Stimulated activated naive CD8-positive, alpha-beta T cell treated with anti-CD3 and anti-CD28 coated beads, Interleukin-15, amount 100 ng/mL, for 72 hours (primary cell): ENCODE measurements around the gene CYP2A6.
"Not testable (repeated sequence)": the region's sequence is repeated elsewhere in the genome, so short reads cannot be mapped to it uniquely, and the experiment has no call there.

Source experiments
- ATAC-seq: fragments of 150-1000 bp; cut with Tn5 transposase; 2 replicates; pipeline ENCODE4 v1.10.0; 2021; ENCODE audit warnings: mild to moderate bottlenecking, moderate library complexity
- DNase-seq, 2 donors: peaks; one replicate each; pipeline ENCODE4 v3.0.0; 2021 to 2022
- H3K27ac Mint-ChIP-seq, 2 donors: one replicate each; pipeline ENCODE4 v1.8.0; 2022; ENCODE audit warnings: mild to moderate bottlenecking in 2 of 2, mixed read lengths in 2 of 2, moderate library complexity in 2 of 2
- H3K27me3 Mint-ChIP-seq: one replicate; pipeline ENCODE4 v1.8.0; 2022; ENCODE audit warnings: mixed read lengths
- H3K4me1 Mint-ChIP-seq: one replicate; pipeline ENCODE4 v1.8.0; 2022; ENCODE audit warnings: mild to moderate bottlenecking, mixed read lengths
- H3K4me3 Mint-ChIP-seq, 2 donors: one replicate each; pipeline ENCODE4 v1.8.0; 2022; ENCODE audit warnings: mild to moderate bottlenecking in 2 of 2, mixed read lengths in 2 of 2, moderate library complexity in 1 of 2
- H3K9me3 Mint-ChIP-seq, 2 donors: one replicate each; pipeline ENCODE4 v1.8.0; 2022; ENCODE audit warnings: mixed read lengths in 2 of 2

The CYP2A6 gene

GRCh38 chr19:40864739-40865496 lies 14.7 kb upstream of the CYP2A6 start:
- not testable (repeated sequence) for DNase-seq, H3K9me3 Mint-ChIP-seq, H3K4me1 Mint-ChIP-seq, H3K4me3 Mint-ChIP-seq, H3K27ac Mint-ChIP-seq, ATAC-seq, H3K27me3 Mint-ChIP-seq

GRCh38 chr19:40862785-40863184 lies 12.5 kb upstream of the CYP2A6 start:
- Mint-ChIP-seq H3K9me3 (no peaks in the 10 kb centered on the region), H3K4me3 (no peak overlapping the region), H3K4me1 (no peaks in the 10 kb centered on the region), H3K27ac (no peak overlapping the region), H3K27me3 (no peaks in the 10 kb centered on the region)
- no peak for DNase-seq
- ATAC-seq, result no peak

GRCh38 chr19:40862333-40862732 lies 12.1 kb upstream of the CYP2A6 start:
- no peak for DNase-seq
- no peak overlapping the region for H3K27ac Mint-ChIP-seq
- H3K4me1 Mint-ChIP-seq, result no peaks in the 10 kb centered on the region
- no peaks in the 10 kb centered on the region for H3K9me3 Mint-ChIP-seq
- no peaks in the 10 kb centered on the region for H3K27me3 Mint-ChIP-seq
- no peak overlapping the region for H3K4me3 Mint-ChIP-seq
- ATAC-seq, result no peak

GRCh38 chr19:40858109-40858508 lies 7.9 kb upstream of the CYP2A6 start:
- DNase-seq (no peak), ATAC-seq (no peak)
- Mint-ChIP-seq H3K27me3 (no peaks in the 10 kb centered on the region), H3K9me3 (no peaks in the 10 kb centered on the region), H3K27ac (no peak overlapping the region), H3K4me3 (no peak overlapping the region), H3K4me1 (no peaks in the 10 kb centered on the region)

- peaks cover 17% of the 10 kb centered on the region for H3K4me1 Mint-ChIP-seq
- H3K27me3 Mint-ChIP-seq, result peaks cover 35% of the 10 kb centered on the region
- not testable (repeated sequence) for H3K4me3 Mint-ChIP-seq, H3K27ac Mint-ChIP-seq, DNase-seq, H3K9me3 Mint-ChIP-seq
- ATAC-seq, result peak; percentile 26
Observed at GRCh38 chr19:40852467-40853152, 2.4 kb upstream of the CYP2A6 start.

GRCh38 chr19:40846722-40847121 lies 3.5 kb downstream of the CYP2A6 start:
- Mint-ChIP-seq H3K4me1 (peaks cover 44% of the 10 kb centered on the region), H3K27me3 (peaks cover 44% of the 10 kb centered on the region)
- DNase-seq, H3K4me3 Mint-ChIP-seq, H3K27ac Mint-ChIP-seq, ATAC-seq, H3K9me3 Mint-ChIP-seq: not testable (repeated sequence)

- peak overlapping the region; percentile 67 to 69 for H3K4me3 Mint-ChIP-seq
- peaks cover 19% of the 10 kb centered on the region for H3K27me3 Mint-ChIP-seq
- ATAC-seq (peak; percentile 100), DNase-seq (peak; percentile 54 to 87)
- not testable (repeated sequence) for H3K9me3 Mint-ChIP-seq
- H3K4me1 Mint-ChIP-seq, result peaks cover 37% of the 10 kb centered on the region
- peak overlapping the region; percentile 34 to 69 for H3K27ac Mint-ChIP-seq
Observed at GRCh38 chr19:40843653-40844052, 6.6 kb downstream of the CYP2A6 start.

GRCh38 chr19:40842997-40843652 lies 7.1 kb downstream of the CYP2A6 start:
- H3K27ac Mint-ChIP-seq, result peak overlapping the region in 1 of 2 donors; percentile 69
- not testable (repeated sequence) for DNase-seq, H3K9me3 Mint-ChIP-seq, ATAC-seq
- H3K4me1 Mint-ChIP-seq, result peaks cover 32% of the 10 kb centered on the region
- H3K4me3 Mint-ChIP-seq, result peak overlapping the region; percentile 67 to 69
- peaks cover 14% of the 10 kb centered on the region for H3K27me3 Mint-ChIP-seq

- not testable (repeated sequence) for H3K4me3 Mint-ChIP-seq, ATAC-seq, H3K27me3 Mint-ChIP-seq, H3K27ac Mint-ChIP-seq, H3K9me3 Mint-ChIP-seq, DNase-seq
- H3K4me1 Mint-ChIP-seq, result peaks cover 23% of the 10 kb centered on the region
Observed at GRCh38 chr19:40842012-40842411, 8.2 kb downstream of the CYP2A6 start.

GRCh38 chr19:40838477-40838876 lies 11.8 kb downstream of the CYP2A6 start:
- H3K4me3 Mint-ChIP-seq, ATAC-seq, H3K4me1 Mint-ChIP-seq, H3K27ac Mint-ChIP-seq, H3K27me3 Mint-ChIP-seq, DNase-seq, H3K9me3 Mint-ChIP-seq: not testable (repeated sequence)

- Mint-ChIP-seq H3K4me3 (no peak overlapping the region), H3K9me3 (no peaks in the 10 kb centered on the region), H3K27ac (no peak overlapping the region), H3K27me3 (no peaks in the 10 kb centered on the region), H3K4me1 (peaks cover 17% of the 10 kb centered on the region)
- ATAC-seq, result no peak
- DNase-seq, result no peak
Observed at GRCh38 chr19:40836754-40837429, 13.4 kb downstream of the CYP2A6 start.

- H3K9me3 Mint-ChIP-seq, H3K27ac Mint-ChIP-seq, ATAC-seq, H3K27me3 Mint-ChIP-seq, DNase-seq: not testable (repeated sequence)
- peaks cover 17% of the 10 kb centered on the region for H3K4me1 Mint-ChIP-seq
- peak overlapping the region; percentile 27 to 46 for H3K4me3 Mint-ChIP-seq
Observed at GRCh38 chr19:40833728-40834533, 16.3 kb downstream of the CYP2A6 start.

GRCh38 chr19:40832431-40832790 lies 17.8 kb downstream of the CYP2A6 start:
- peaks cover 17% of the 10 kb centered on the region for H3K4me1 Mint-ChIP-seq
- not testable (repeated sequence) for H3K9me3 Mint-ChIP-seq, DNase-seq, H3K27ac Mint-ChIP-seq, H3K4me3 Mint-ChIP-seq, H3K27me3 Mint-ChIP-seq, ATAC-seq

GRCh38 chr19:40831502-40832430 lies 18.5 kb downstream of the CYP2A6 start:
- Mint-ChIP-seq H3K9me3 (no peaks in the 10 kb centered on the region), H3K4me3 (no peak overlapping the region), H3K27ac (no peak overlapping the region), H3K4me1 (peaks cover 24% of the 10 kb centered on the region), H3K27me3 (no peaks in the 10 kb centered on the region)
- ATAC-seq (no peak), DNase-seq (no peak)
